CD8-positive, alpha-beta memory T cell (primary cell): ENCODE data around the gene FBLN1. TPM values are rescaled to one million over a fixed set of nuclear protein-coding genes. Genes with fewer than 3 reads are reported as not detected.

Experiments used
- CTCF ChIA-PET: fragments of 350-600 bp; sonication (Branson Sonifier 250); formaldehyde crosslinking; loops from one replicate; lab custom pipeline; 2021; ENCODE audit warnings: antibody characterized with exemption; lab: Charles Lee
- POLR2A ChIA-PET: fragments of 350-600 bp; sonication (Branson Sonifier 250); formaldehyde crosslinking; loops from one replicate; lab custom pipeline; 2021; ENCODE audit warnings: antibody characterized with exemption; lab: Charles Lee
- DNase-seq, 5 donors: peaks; one replicate each; pipeline versions ENCODE4 v3.0.0 to v3.0.0-alpha.2; 2020 to 2022; ENCODE audit warnings: mixed read lengths in 1 of 5
- H3K27ac ChIP-seq: one replicate; pipeline ENCODE4 v1.7.0; 2013; ENCODE audit warnings: low read depth, mild to moderate bottlenecking, low read length, moderate library complexity
- H3K27me3 ChIP-seq: 2 replicates; pipeline ENCODE4 v1.7.0; 2013; ENCODE audit warnings: low read length, mild to moderate bottlenecking; ENCODE audit not compliant: insufficient read depth, poor library complexity, severe bottlenecking
- H3K36me3 ChIP-seq: 2 replicates; pipeline ENCODE4 v1.7.0; 2013; ENCODE audit warnings: mild to moderate bottlenecking, low read length, moderate library complexity; ENCODE audit not compliant: insufficient read depth
- H3K4me1 ChIP-seq: 2 replicates; pipeline ENCODE4 v1.7.0; 2013; ENCODE audit warnings: mild to moderate bottlenecking, low read length, moderate library complexity; ENCODE audit not compliant: insufficient read depth
- H3K4me3 ChIP-seq: 2 replicates; pipeline ENCODE4 v1.7.0; 2013; ENCODE audit warnings: mild to moderate bottlenecking, low read length
- H3K9me3 ChIP-seq: 2 replicates; pipeline ENCODE4 v1.7.0; 2013; ENCODE audit warnings: mild to moderate bottlenecking, low read length
- H3K27ac Mint-ChIP-seq, 8 donors: one replicate each; pipeline ENCODE4 v1.8.0; 2020 to 2021; ENCODE audit warnings: mixed read lengths in 8 of 8, mild to moderate bottlenecking in 6 of 8, inconsistent platforms in 3 of 8, moderate library complexity in 3 of 8
- H3K27me3 Mint-ChIP-seq, 2 donors: one replicate each; pipeline ENCODE4 v1.8.0; 2020 to 2021; ENCODE audit warnings: mixed read lengths in 2 of 2, mild to moderate bottlenecking in 1 of 2, moderate library complexity in 1 of 2
- H3K36me3 Mint-ChIP-seq, 3 donors: one replicate each; pipeline ENCODE4 v1.8.0; 2020 to 2021; ENCODE audit warnings: mixed read lengths in 3 of 3, inconsistent platforms in 1 of 3, mild to moderate bottlenecking in 1 of 3
- H3K4me1 Mint-ChIP-seq, 3 donors: one replicate each; pipeline ENCODE4 v1.8.0; 2020 to 2021; ENCODE audit warnings: mixed read lengths in 3 of 3, inconsistent platforms in 1 of 3, mild to moderate bottlenecking in 1 of 3
- H3K4me3 Mint-ChIP-seq, 7 donors: one replicate each; pipeline ENCODE4 v1.8.0; 2020 to 2021; ENCODE audit warnings: mixed read lengths in 7 of 7, mild to moderate bottlenecking in 6 of 7, moderate library complexity in 4 of 7, inconsistent platforms in 2 of 7
- H3K9me3 Mint-ChIP-seq, 5 donors: one replicate each; pipeline ENCODE4 v1.8.0; 2020 to 2022; ENCODE audit warnings: mixed read lengths in 5 of 5, mild to moderate bottlenecking in 3 of 5, moderate library complexity in 2 of 5, inconsistent platforms in 1 of 5
- polyA plus RNA-seq: library from polyadenylated mRNA; unstranded; fragments of 300-500 nt; fragmentation: Illumina TruSeq; gene quantifications from one replicate; pipeline ENCODE4 v1.2.3, GENCODE V29; 2021
- total RNA-seq, 2 experiments: library from RNA; stranded (reverse); gene quantifications; one replicate each; pipeline ENCODE4 v1.2.3, GENCODE V29; 2021

The FBLN1 gene
- total and polyA plus RNA-seq, 3 experiments from 2014 or later, result not detected

DNA sequence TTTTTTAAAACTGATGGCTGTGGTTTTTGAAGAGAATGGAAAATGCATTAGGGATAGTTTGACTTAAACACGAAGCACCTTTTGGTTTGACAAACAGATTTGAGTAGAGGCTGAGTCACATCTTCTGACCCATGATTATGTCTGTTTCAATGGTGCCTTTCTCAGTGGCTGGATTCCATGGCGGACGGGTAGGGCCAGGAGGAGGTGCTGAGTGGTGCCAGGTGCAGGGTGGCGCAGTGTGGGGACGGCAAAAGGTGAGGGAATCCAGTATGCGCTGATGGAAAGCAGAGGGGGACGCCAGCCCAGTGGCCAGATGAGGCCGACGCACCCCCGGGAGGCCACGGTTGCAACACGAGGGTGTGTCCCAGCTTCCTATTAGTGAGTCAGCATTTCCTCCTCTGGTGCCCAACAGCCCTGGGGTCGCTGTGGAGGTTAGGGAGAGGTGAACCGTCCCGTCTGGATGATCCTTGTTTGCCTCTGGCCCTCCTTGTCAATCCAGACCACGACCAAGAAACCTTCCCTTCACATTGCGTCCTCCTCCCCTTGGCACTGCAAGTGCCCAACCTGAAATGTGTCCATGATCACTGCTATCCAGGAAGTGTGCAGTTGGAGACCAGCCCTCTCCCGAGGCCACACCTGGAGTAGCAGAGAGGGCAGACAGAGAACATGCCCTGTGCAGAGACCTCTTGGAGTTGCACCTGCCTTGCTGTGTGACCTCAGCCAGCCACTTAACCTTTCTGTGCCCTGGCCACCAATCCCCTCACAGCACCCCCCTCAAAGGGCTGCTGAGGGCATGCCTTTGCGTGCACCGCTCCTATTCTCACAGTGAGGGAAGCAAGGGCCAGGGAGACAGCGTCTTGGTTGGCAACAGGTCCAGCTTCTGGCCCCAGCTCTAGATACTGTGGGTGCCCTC lies 136.4 kb downstream of the FBLN1 start:
- H3K27me3 Mint-ChIP-seq, result peaks cover 25 to 62% of the 10 kb centered on the region in 2 donors
- H3K4me1 ChIP-seq, result no peaks in the 10 kb centered on the region
- H3K4me3 Mint-ChIP-seq, result peak overlapping the region in 2 of 7 donors; percentile 47 to 51
- ChIA-PET POLR2A (no interaction called here), CTCF (no interaction called here)
- H3K4me1 Mint-ChIP-seq, result peaks cover 7 to 14% (median 13%) of the 10 kb centered on the region in 3 donors
- no peak overlapping the region for H3K4me3 ChIP-seq
- H3K36me3 Mint-ChIP-seq, result no peaks in the 10 kb centered on the region
- peaks cover 8% of the 10 kb centered on the region for H3K27me3 ChIP-seq
- no peak overlapping the region for H3K27ac ChIP-seq
- H3K27ac Mint-ChIP-seq, result peak overlapping the region in 1 of 8 donors; percentile 38
- H3K9me3 ChIP-seq, result no peaks in the 10 kb centered on the region
- H3K9me3 Mint-ChIP-seq, result no peaks in the 10 kb centered on the region
- no peak for DNase-seq
- no peaks in the 10 kb centered on the region for H3K36me3 ChIP-seq

DNA sequence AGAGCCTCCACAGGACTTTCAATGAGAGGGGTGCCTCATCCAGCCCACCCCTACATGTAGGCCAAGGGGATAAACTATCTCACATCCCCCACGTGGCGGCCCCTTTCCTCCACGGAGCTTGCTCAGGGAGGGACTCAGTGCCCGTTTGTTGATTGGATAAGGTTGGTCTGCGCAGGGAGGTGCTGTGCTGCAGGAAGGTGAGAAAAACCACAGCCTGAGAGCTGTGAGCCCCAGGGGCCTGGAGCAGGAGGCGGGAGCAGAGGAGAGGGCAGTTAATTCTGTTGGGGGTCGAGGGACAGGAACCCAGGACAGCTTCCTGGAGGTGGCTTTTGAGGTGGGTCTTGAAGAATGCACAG lies 137.0 kb downstream of the FBLN1 start:
- ChIA-PET CTCF (no interaction called here), POLR2A (no interaction called here)
- H3K4me1 ChIP-seq, result no peaks in the 10 kb centered on the region
- H3K27ac ChIP-seq, result no peak overlapping the region
- Mint-ChIP-seq H3K4me1 (peaks cover 7 to 14% (median 13%) of the 10 kb centered on the region in 3 donors), H3K27me3 (peaks cover 27 to 62% of the 10 kb centered on the region in 2 donors), H3K36me3 (no peaks in the 10 kb centered on the region), H3K4me3 (peak overlapping the region in 4 of 7 donors; percentile 32 to 49 (median 46)), H3K9me3 (no peaks in the 10 kb centered on the region), H3K27ac (peak overlapping the region in 2 of 8 donors; percentile 44 to 80)
- H3K9me3 ChIP-seq, result no peaks in the 10 kb centered on the region
- no peaks in the 10 kb centered on the region for H3K36me3 ChIP-seq
- peaks cover 8% of the 10 kb centered on the region for H3K27me3 ChIP-seq
- no peak for DNase-seq
- no peak overlapping the region for H3K4me3 ChIP-seq

DNA sequence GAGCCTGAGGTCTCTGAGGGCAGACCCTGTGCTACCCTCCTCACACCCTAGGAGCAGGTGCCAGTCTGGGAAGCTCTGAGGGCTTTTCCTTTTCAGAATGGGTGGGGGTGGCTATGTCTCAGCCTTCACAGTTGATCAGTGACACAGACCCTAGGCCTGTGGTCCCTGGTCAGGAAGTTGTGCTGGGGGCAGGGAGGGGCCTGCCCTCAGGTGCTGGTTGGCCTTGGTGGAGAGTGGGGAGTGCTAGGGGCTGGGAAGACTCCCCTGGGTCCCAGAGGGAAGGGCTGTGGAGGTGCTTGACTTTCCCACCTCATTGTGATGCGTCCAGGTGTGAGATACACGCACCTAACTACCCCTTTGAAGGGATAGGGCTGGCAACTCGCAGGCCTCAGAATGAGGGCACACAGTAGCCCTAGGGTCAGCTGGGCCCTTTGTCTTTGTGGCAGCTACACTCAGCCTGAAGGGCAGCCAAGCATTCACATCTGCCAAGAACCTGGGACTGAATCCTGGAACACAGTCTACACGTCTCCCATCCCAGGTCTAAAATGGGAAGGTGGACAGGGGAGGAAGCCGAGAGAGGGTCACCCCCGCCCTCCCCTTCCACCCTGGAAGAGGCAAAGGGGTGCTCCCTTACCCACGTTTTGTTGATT lies 137.7 kb downstream of the FBLN1 start:
- H3K4me1 ChIP-seq, result peaks cover 5% of the 10 kb centered on the region
- ChIA-PET POLR2A (no interaction called here), CTCF (no interaction called here)
- Mint-ChIP-seq H3K27ac (peak overlapping the region in 2 of 8 donors; percentile 47 to 54), H3K36me3 (no peaks in the 10 kb centered on the region), H3K9me3 (no peaks in the 10 kb centered on the region), H3K4me1 (peaks cover 13 to 19% (median 13%) of the 10 kb centered on the region in 3 donors), H3K27me3 (peaks cover 26 to 66% of the 10 kb centered on the region in 2 donors), H3K4me3 (peak overlapping the region in 1 of 7 donors; percentile 23)
- H3K27ac ChIP-seq, result no peak overlapping the region
- no peak for DNase-seq
- no peaks in the 10 kb centered on the region for H3K36me3 ChIP-seq
- no peak overlapping the region for H3K4me3 ChIP-seq
- peaks cover 8% of the 10 kb centered on the region for H3K27me3 ChIP-seq
- H3K9me3 ChIP-seq, result no peaks in the 10 kb centered on the region

DNA sequence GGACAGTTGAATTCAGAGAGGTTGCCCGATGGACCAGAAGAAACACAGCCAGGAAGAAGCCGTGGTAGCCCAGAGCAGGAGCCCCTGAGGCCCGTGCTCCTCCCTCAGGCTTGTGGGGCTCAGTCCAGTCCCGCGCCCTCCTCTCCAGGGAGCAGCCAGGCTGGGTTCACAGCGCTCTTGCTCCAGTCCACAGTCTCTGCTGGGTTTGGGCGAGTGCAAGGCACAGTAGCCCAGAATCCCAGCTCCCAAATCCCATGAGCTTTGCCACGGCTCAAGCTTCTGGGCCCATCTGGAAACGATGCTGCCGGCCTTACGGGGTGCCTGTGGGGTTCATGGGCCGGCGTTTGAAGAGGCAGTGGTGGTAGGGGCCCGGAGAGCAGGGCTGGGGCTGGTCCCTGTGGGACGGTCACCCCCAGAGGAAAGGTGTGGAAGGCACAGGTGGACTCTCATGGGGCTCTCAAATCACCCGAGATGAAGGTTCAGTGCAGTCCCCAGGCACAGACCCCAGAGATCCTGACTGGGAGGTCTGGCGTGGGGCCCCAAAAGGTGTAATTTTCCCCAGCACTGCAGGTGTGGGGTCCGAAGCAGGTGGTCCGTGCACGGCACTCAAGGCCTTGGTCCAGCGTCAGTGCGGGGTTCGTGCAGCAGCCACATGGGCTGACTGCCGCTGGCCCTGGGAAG lies 138.4 kb downstream of the FBLN1 start:
- Mint-ChIP-seq H3K4me1 (peaks cover 17 to 23% (median 18%) of the 10 kb centered on the region in 3 donors), H3K36me3 (no peaks in the 10 kb centered on the region), H3K9me3 (no peaks in the 10 kb centered on the region), H3K4me3 (no peak overlapping the region), H3K27me3 (peaks cover 26 to 67% of the 10 kb centered on the region in 2 donors), H3K27ac (no peak overlapping the region)
- H3K4me3 ChIP-seq, result no peak overlapping the region
- no peaks in the 10 kb centered on the region for H3K9me3 ChIP-seq
- H3K36me3 ChIP-seq, result no peaks in the 10 kb centered on the region
- peaks cover 5% of the 10 kb centered on the region for H3K4me1 ChIP-seq
- peaks cover 8% of the 10 kb centered on the region for H3K27me3 ChIP-seq
- ChIA-PET CTCF (no interaction called here), POLR2A (no interaction called here)
- H3K27ac ChIP-seq, result no peak overlapping the region
- no peak for DNase-seq

- H3K36me3 Mint-ChIP-seq, result no peaks in the 10 kb centered on the region
- no peak for DNase-seq
- POLR2A ChIA-PET, result no interaction called here
- H3K9me3 Mint-ChIP-seq, result no peaks in the 10 kb centered on the region
- no peak overlapping the region for H3K4me3 Mint-ChIP-seq
- H3K27ac ChIP-seq, result no peak overlapping the region
- H3K9me3 ChIP-seq, result no peaks in the 10 kb centered on the region
- no peak overlapping the region for H3K4me3 ChIP-seq
- peaks cover 18 to 33% (median 21%) of the 10 kb centered on the region in 3 donors for H3K4me1 Mint-ChIP-seq
- CTCF ChIA-PET, result interaction anchor here (1.1 kb wide), 1 partner anchor 65 kb away, joined by 3 read pairs; no protein-coding TSS in a partner anchor
- H3K4me1 ChIP-seq, result peaks cover 5% of the 10 kb centered on the region
- H3K27ac Mint-ChIP-seq, result no peak overlapping the region
- no peaks in the 10 kb centered on the region for H3K36me3 ChIP-seq
- peaks cover 18 to 66% of the 10 kb centered on the region in 2 donors for H3K27me3 Mint-ChIP-seq
- peaks cover 3% of the 10 kb centered on the region for H3K27me3 ChIP-seq
Observed at GRCh38 chr22:45642986-45643385, 140.3 kb downstream of the FBLN1 start.

DNA sequence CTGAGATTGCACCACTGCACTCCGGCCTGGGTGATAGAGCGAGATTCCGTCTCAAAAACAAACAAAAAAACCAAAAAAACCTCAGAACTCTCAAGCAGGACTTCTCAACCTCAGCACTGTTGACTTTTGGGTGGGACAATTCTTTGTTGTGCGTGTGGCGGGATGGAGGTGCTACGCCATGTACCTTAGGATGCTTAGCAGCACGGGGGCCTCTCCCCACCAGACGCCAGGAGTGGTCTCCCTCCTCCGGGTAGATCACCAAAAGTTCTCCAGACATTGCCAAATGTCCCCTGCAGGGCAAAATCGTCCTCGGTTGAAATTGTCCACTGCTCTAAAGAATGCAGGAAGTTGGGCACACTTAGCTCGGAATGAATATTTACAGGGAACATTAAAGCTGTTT lies 142.0 kb downstream of the FBLN1 start:
- H3K4me3 Mint-ChIP-seq, result peak overlapping the region in 1 of 7 donors; percentile 51
- Histone ChIP-seq H3K27me3 (peaks cover 3% of the 10 kb centered on the region), H3K4me1 (peaks cover 5% of the 10 kb centered on the region), H3K4me3 (no peak overlapping the region), H3K9me3 (no peaks in the 10 kb centered on the region), H3K36me3 (no peaks in the 10 kb centered on the region), H3K27ac (no peak overlapping the region)
- ChIA-PET CTCF (interaction anchor here (0.8 to 1.2 kb wide), 3 partner anchors 14 to 67 kb away, joined by 3 read pairs; no protein-coding TSS in a partner anchor), POLR2A (no interaction called here)
- H3K27ac Mint-ChIP-seq, result peak overlapping the region in 1 of 8 donors; percentile 46
- H3K36me3 Mint-ChIP-seq, result no peaks in the 10 kb centered on the region
- peaks cover 13 to 26% (median 15%) of the 10 kb centered on the region in 3 donors for H3K4me1 Mint-ChIP-seq
- no peaks in the 10 kb centered on the region for H3K9me3 Mint-ChIP-seq
- DNase-seq, result no peak
- H3K27me3 Mint-ChIP-seq, result peaks cover 13 to 58% of the 10 kb centered on the region in 2 donors

DNA sequence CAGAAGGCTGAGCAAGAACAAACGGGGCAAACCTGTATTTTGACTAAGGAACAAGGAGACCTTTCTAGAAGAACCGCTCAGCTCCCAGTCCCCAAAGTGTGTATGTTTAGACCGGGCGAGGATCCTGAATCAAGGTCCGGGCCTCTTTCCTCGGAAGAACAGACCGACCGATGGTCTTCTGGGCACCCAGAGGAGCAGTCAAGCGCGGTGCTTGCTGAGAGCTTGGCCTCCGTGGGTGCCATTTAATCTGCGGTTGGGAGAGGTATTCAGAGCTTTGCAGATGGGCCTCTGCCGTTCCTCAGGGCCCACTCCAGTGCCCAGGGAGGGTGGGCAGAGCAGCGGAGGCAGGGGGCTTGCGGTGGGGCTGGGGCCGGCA lies 142.5 kb downstream of the FBLN1 start:
- Histone ChIP-seq H3K27me3 (peaks cover 3% of the 10 kb centered on the region), H3K9me3 (no peaks in the 10 kb centered on the region), H3K4me1 (peaks cover 5% of the 10 kb centered on the region), H3K27ac (no peak overlapping the region), H3K4me3 (no peak overlapping the region), H3K36me3 (no peaks in the 10 kb centered on the region)
- no peak for DNase-seq
- H3K4me3 Mint-ChIP-seq, result peak overlapping the region in 4 of 7 donors; percentile 28 to 57 (median 41)
- peaks cover 13 to 55% of the 10 kb centered on the region in 2 donors for H3K27me3 Mint-ChIP-seq
- no peaks in the 10 kb centered on the region for H3K36me3 Mint-ChIP-seq
- POLR2A ChIA-PET, result no interaction called here
- peaks cover 11 to 23% (median 11%) of the 10 kb centered on the region in 3 donors for H3K4me1 Mint-ChIP-seq
- peak overlapping the region in 4 of 8 donors; percentile 7 to 52 (median 40) for H3K27ac Mint-ChIP-seq
- CTCF ChIA-PET, result interaction anchor here (0.8 to 1.3 kb wide), 4 partner anchors 10 to 67 kb away, joined by 3 to 4 read pairs (median 3); no protein-coding TSS in a partner anchor
- H3K9me3 Mint-ChIP-seq, result no peaks in the 10 kb centered on the region
